Ramos (cell line): ENCODE measurements around the gene LCN2.

Source experiments
- in situ Hi-C: fragments of 300-500 bp; cut with MboI; formaldehyde crosslinking; loops from one replicate; pipeline ENCODE4 v1.14.3; 2022; ENCODE audit warnings: low sequenced_read_pairs; ENCODE audit not compliant: unreplicated experiment

Gene LCN2

DNA sequence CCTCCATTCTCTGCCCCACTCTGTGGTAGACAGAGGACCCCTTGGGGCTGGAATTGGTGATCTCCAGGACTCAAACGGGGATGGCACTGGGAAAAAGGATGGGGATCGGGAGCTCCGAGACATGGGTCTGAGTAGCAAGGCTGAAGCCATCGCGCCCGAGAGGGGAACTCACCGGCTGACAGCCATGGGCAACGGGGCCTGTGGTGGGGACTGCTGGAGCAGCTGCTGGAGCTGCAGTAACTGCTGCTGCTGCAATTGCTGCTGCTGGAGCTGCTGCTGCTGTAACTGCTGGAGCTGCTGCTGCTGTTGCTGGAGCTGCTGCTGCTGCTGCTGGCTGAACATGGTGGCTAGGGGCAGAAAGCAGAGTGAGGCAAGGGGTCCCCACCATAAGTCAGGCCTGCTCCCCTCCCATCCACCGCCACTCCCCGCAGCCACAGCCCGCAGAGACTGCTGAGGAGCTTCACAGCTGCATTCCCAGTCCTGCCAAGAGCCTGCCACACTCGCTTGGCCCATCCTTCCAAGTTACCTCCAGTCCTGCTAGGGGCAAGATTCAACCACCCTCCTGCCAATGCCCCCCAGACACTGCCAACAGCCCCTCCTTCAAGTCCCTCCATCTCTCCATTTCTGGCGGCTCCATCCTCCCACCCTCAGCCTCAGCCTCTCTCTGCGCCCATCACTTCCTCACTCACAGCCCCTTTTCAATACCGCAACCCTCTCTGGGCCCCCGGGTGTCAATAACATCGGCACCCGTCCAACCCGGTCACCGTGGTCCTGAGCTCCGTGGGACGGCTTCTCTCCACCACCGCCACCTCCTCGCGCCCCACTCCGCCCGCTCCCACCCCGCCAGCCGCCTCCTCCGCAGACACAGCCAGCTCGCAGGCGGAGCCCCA lies 41.5 kb downstream of the LCN2 start:
- in situ Hi-C loops: no loop called here

DNA sequence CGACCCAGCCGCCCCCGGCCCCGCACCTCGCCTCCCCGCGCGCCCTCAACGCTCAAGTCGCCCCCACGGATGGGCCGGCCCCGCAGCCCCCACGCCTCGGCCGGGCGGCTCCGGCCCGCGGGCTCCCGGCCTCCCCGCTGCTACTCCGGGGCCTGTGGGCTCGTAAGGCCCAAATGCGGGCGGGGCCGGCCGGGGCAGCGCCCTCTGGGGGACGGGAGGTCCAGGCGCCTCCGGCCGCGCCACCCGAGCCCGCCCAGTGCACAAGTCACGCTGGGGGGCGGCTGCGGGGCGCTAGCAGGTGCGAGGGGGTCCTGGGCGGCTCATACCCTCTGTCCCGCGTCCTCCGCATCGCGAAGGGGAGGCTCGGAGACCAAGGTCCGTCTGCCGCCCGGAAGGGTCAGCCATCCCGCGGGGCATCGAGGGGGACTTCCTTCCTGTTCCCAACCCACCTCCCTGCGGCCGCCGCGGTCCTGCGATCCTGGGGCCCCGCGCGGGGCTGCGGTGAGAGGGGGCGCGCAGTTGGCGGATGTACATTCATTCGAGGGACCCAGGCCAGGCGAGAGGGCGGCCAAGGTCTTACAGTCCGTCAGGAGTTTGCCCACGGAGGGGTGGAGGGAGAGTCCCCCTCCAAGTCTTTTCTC lies 42.3 kb downstream of the LCN2 start, which contains the start of gene CIZ1:
Gene CIZ1 (minus strand): TSS at position 167 of the 641 bp plus-strand sequence. CDS start 715 bp downstream, outside the sequence.
- in situ Hi-C loops: no loop called here

DNA sequence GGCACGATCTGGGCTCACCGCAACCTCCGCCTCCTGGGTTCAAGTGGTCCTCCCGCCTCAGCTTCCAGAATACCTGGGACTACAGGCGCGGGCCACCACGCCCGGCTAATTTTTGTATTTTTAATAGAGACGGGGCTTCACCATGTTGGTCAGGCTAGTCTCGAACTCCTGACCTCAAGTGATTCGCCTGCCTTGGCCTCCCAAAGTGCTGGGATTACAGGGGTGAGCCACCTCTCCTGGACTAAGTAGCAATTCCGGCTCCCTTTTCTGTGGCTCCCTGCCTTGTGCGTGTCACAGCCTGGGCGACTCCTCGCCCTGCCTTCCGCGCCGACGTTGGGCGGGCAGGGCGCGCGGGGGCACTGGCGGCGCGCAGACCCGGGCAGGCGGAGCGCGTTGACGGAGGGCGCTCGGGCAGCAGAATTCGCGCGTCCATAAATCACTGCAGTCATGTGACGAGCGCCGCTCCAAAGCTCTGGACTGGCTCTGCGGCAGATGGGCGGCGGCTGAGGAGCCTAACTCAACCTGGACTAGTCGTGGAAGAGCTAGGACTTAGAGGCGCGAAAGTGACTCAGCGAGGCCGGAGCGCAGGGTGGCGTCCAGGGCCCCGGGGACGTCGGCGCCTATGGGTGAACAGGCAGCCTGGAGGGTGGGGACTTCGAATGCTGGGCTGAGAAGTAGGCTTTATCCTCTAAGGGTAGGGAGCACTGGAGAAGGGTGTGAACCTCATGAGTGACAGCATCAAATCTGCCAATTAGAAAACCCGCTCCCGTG lies 43.5 kb downstream of the LCN2 start:
- in situ Hi-C loops: no loop called here

GRCh38 chr9:128193469-128194096 lies 44.3 kb downstream of the LCN2 start:
- in situ Hi-C loops: no loop called here

DNA sequence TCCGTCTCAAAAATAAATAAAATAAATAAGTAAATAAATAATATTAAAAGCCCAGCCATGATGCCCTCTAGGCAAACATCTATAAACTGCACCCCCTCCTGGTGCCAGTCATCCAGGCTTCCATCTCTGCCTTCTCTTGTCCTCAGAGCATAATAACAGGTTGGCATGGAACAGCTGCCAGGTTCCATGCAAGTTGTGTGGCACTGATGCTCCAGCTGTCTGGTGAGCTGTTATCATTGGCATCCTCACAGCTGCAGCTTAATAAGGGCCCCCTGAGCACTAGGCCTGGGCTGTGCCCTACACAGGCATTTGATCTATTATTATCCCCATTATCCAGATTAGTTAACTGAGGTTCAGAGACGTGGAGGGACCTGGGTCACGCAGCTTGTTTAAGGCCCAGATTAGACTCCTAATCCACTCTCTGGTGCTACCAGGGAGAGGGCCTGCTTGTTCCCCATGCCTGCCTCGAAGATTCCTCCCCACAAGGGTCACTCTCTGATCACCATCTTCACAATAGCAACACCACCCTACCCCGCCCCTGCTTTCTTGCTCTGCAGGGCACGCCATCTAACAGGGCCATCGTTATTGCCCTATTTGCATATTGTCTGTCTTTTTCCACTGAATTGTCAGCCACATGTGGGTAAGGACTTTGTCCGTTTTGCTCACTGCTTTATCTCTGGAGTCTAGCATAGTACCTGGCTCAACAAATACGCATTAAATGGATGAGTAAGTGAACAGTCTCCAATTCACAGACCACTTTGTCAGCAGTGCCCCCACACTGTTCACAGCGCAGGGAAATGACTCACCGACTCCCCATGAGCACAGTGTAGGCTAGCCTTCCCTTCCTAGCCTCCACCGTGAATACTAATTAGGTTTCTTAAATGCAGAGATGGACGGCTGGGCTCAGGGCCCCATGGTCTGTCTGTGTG lies 52.5 kb downstream of the LCN2 start:
- in situ Hi-C loops: no loop called here

GRCh38 chr9:128202648-128203023 lies 53.4 kb downstream of the LCN2 start:
- in situ Hi-C loops: no loop called here
